Activated CD8-positive, alpha-beta T cell treated with anti-CD3 and anti-CD28 coated beads, Interleukin-2, amount 10 ng/mL, durations not matched to agents 7 days and 5 days (primary cell): ENCODE data around the gene SRD5A3. TPM values are rescaled to one million over a fixed set of nuclear protein-coding genes. Genes with fewer than 3 reads are reported as not detected.
A peak's percentile ranks its signal among the peaks of the same experiment; 100 is the strongest.

Source experiments
- ATAC-seq: fragments of 150-1000 bp; cut with Tn5 transposase; one replicate; pipeline ENCODE4 v1.10.0; 2021; ENCODE audit warnings: moderate library complexity
- CTCF ChIA-PET: fragments of 350-600 bp; sonication (Branson Sonifier 250); formaldehyde crosslinking; loops from one replicate; lab custom pipeline; 2021; ENCODE audit warnings: antibody characterized with exemption; lab: Charles Lee
- POLR2A ChIA-PET: fragments of 350-600 bp; sonication (Branson Sonifier 250); formaldehyde crosslinking; loops from one replicate; lab custom pipeline; 2021; ENCODE audit warnings: antibody characterized with exemption; lab: Charles Lee
- DNase-seq: peaks from one replicate; pipeline ENCODE4 v3.0.0-alpha.2; 2020
- H3K27ac Mint-ChIP-seq: one replicate; pipeline ENCODE4 v1.8.0; 2021; ENCODE audit warnings: mild to moderate bottlenecking, mixed read lengths
- H3K27me3 Mint-ChIP-seq: one replicate; pipeline ENCODE4 v1.8.0; 2021; ENCODE audit warnings: low read depth, mixed read lengths
- H3K36me3 Mint-ChIP-seq: one replicate; pipeline ENCODE4 v1.8.0; 2021; ENCODE audit warnings: low read depth, mixed read lengths
- H3K4me1 Mint-ChIP-seq: one replicate; pipeline ENCODE4 v1.8.0; 2021; ENCODE audit warnings: low read depth, mixed read lengths
- H3K4me3 Mint-ChIP-seq: one replicate; pipeline ENCODE4 v1.8.0; 2021; ENCODE audit warnings: mild to moderate bottlenecking, mixed read lengths
- H3K9me3 Mint-ChIP-seq: one replicate; pipeline ENCODE4 v1.8.0; 2022; ENCODE audit warnings: mixed read lengths; ENCODE audit not compliant: insufficient read depth
- total RNA-seq, 2 experiments: library from RNA; stranded (reverse); gene quantifications; one replicate each; pipeline ENCODE4 v1.2.3, GENCODE V29; 2021

SRD5A3 gene
- total RNA-seq, 2 experiments from 2014 or later: 6.5 to 8.6 TPM

DNA sequence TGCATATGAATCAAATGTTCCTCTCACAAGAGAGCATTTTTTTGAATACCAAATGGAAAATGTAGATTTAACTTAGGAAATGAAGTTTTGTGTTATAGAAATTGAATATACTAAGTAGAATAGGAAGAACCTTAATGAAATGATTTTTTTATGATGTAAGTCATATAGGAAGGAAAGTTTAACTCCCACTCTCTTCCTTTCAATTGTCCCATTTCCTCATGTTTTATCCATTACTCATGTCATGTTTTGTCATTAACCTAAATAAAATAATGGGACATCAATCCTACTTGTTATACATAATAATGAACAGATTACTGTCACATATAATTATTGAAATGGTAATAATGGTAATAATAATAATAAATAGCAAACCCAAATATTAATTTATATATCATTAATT is 22.7 kb upstream of the SRD5A3 start:
- DNase-seq (no peak), ATAC-seq (no peak)
- Mint-ChIP-seq H3K9me3 (no peaks in the 10 kb centered on the region), H3K27ac (no peak overlapping the region), H3K4me1 (peaks cover 10% of the 10 kb centered on the region), H3K4me3 (no peak overlapping the region), H3K27me3 (no peaks in the 10 kb centered on the region), H3K36me3 (no peaks in the 10 kb centered on the region)
- POLR2A ChIA-PET: no interaction called here
- CTCF ChIA-PET: interaction anchor here (4.4 kb wide), 1 partner anchor 10 kb away, joined by 23 read pairs; no protein-coding TSS in a partner anchor

DNA sequence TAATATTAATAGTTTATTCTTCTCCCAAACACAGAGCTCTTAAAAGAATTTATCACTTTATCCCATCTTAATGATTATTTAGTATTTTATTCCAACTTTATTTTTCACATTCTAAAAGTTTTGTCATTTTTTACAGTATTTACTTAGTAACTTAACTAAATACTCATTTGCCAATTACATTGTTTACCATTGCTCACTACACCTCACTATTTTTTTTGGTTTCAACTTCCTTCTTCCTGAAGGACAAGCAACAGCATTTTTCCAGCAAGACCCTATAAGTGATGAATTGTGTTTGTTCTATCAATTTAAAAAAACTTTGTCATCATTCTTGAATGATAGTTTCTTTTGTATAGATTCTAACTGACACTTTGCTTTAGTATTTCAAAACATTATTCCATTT is 19.4 kb upstream of the SRD5A3 start:
- Mint-ChIP-seq H3K4me3 (no peak overlapping the region), H3K36me3 (no peaks in the 10 kb centered on the region), H3K4me1 (peaks cover 4% of the 10 kb centered on the region)

DNA sequence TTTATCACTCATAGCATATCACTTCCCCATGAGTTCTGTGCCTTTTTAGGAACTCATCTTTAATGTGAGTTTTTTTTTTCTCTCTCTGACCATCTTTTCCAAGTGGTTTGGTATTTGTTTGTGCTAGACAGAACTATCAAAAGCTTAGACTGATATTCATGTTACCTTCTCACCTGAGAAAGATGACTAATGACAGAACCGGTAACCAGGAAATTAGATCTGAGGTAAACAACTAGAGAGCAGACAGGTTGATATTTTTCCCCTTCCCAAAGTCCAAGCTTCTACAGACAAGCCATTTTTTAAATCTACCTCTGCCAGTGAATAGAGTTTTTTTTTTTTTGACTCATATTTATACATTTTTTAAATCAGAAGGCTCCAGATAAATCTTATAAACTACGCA is 17.0 kb upstream of the SRD5A3 start:
- ATAC-seq (no peak), DNase-seq (no peak)
- Mint-ChIP-seq H3K9me3 (peaks cover 8% of the 10 kb centered on the region), H3K4me1 (peaks cover 4% of the 10 kb centered on the region), H3K27me3 (peaks cover 2% of the 10 kb centered on the region), H3K27ac (no peak overlapping the region), H3K36me3 (no peaks in the 10 kb centered on the region), H3K4me3 (no peak overlapping the region)
- ChIA-PET POLR2A (no interaction called here), CTCF (no interaction called here)

More for the DNA sequence above, 19.4 kb upstream of the SRD5A3 start:
- no peaks in the 10 kb centered on the region for H3K27me3 Mint-ChIP-seq
- DNase-seq (no peak), ATAC-seq (no peak)
- H3K27ac Mint-ChIP-seq: no peak overlapping the region
- ChIA-PET POLR2A (no interaction called here), CTCF (interaction anchor here (0.9 to 2.8 kb wide), 2 partner anchors 14 to 357 kb away, joined by 3 to 12 read pairs; no protein-coding TSS in a partner anchor)
- H3K9me3 Mint-ChIP-seq: peaks cover 8% of the 10 kb centered on the region

DNA sequence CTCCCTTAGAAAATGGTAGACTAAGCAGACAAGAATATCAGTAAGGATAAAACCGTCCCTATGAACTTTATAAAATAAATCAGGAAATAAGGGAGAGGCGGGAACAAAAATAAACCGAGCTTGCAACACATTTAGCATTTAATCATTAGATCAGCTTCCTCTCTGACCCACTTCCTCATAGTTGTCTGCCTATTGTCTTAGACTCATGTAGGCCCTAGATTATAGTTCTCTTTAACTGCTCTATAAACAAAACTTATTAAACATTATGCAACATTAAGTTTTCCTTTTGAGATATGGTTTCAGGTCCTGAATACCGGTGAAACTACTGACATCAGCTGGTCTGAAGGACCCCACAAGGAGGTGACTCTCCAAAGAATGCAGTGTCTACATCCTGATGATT is 15.8 kb upstream of the SRD5A3 start:
- Mint-ChIP-seq H3K27ac (no peak overlapping the region), H3K4me3 (no peak overlapping the region), H3K9me3 (peaks cover 8% of the 10 kb centered on the region), H3K27me3 (peaks cover 2% of the 10 kb centered on the region), H3K4me1 (peaks cover 4% of the 10 kb centered on the region), H3K36me3 (no peaks in the 10 kb centered on the region)
- ChIA-PET POLR2A (no interaction called here), CTCF (interaction anchor here (1.2 kb wide), 1 partner anchor 15 kb away, joined by 3 read pairs; the partner anchor contains the start of gene SRD5A3)
- DNase-seq (no peak), ATAC-seq (no peak)

DNA sequence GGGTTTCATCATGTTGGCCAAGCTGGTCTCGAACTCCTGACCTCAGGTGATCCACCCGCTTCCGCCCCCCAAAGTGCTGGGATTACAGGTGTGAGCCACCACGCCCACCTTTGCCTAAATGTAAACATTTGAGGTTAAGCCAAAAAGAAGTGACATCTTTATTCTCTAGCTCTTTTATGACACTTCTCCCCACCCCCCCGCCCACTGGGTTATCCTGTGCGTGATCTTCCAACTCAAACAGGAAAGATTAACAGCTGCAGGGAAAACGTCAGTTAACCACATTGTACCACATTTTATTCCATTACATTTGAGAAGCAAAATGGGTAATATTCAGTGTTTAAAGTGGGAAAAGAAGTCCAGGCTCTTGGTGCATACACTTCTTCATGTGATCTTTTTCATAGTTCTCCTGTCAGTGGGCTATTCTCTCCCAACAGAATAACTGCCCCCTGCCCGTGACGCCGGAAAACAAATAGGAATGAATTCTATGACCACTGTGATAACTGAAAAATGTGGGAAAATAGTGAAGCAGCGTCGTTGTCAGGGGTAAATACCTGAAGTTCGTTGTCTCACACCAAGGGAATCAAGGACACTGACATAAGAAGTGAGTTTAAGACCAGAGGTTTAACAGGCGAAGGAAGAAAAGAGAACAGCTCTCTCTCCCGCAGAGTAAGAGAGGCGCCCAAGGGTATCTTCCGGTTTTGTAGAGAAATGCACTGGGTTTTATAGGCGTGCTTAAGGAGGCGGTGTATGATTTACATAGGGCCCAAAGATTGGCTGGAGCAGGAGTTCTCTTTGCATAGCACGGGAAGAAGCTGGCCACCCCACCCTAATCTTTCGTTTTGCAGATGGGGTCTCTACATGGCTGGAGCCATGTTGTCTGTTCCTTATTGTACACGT is 9.7 kb upstream of the SRD5A3 start:
- POLR2A ChIA-PET: no interaction called here
- Mint-ChIP-seq H3K4me3 (no peak overlapping the region), H3K36me3 (no peaks in the 10 kb centered on the region), H3K4me1 (peaks cover 6% of the 10 kb centered on the region), H3K27me3 (peaks cover 2% of the 10 kb centered on the region), H3K27ac (no peak overlapping the region), H3K9me3 (no peaks in the 10 kb centered on the region)
- CTCF ChIA-PET: interaction anchor here (1.7 kb wide), 1 partner anchor 9 kb away, joined by 8 read pairs; the partner anchor contains the start of gene SRD5A3
- DNase-seq (no peak), ATAC-seq (no peak)

DNA sequence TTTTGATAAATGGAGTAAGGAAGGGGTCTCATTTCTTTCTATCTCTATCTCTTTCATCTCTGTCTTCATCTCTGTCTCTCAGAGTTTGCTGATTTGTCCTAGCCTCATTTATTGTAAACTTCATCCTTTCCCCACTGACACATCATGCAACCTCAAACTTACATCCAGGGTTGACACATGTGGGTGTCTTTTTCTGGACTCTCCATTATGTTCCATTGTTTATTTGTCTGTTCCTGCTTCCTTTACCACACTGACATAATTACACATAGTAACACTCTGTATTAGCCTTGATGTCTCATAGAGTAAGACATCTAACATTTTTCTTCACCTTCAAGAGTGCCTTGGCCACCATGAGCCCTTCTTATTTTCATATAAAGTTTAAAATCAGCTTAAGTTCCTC is 8.1 kb upstream of the SRD5A3 start:
- H3K27ac Mint-ChIP-seq: no peak overlapping the region
- H3K27me3 Mint-ChIP-seq: no peaks in the 10 kb centered on the region
- CTCF ChIA-PET: no interaction called here
- H3K9me3 Mint-ChIP-seq: no peaks in the 10 kb centered on the region
- H3K4me3 Mint-ChIP-seq: no peak overlapping the region
- POLR2A ChIA-PET: no interaction called here
- no peaks in the 10 kb centered on the region for H3K36me3 Mint-ChIP-seq
- ATAC-seq: no peak
- DNase-seq: no peak
- peaks cover 6% of the 10 kb centered on the region for H3K4me1 Mint-ChIP-seq

DNA sequence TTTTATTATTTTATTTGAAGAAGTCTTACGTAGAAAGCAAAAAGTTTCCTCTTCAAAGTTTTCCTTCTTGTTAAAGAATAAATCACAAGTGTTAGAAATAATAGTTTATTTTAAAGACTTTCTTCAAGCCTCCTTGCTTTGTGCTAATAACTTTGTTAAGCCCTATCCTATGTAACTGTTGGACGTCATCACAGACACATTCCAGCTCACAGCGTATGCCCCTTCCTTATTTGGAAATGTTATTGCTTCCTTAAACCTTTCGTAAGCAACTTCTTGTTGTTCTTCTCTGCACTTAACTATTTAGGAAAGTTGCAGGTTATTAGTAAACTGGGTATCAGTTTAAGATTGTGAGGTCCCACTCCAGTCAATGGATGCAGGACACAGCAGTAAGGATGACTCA is 7.6 kb upstream of the SRD5A3 start:
- no peak for ATAC-seq
- ChIA-PET CTCF (no interaction called here), POLR2A (no interaction called here)
- no peak overlapping the region for H3K4me3 Mint-ChIP-seq
- no peaks in the 10 kb centered on the region for H3K36me3 Mint-ChIP-seq
- DNase-seq: no peak
- H3K9me3 Mint-ChIP-seq: no peaks in the 10 kb centered on the region
- peaks cover 6% of the 10 kb centered on the region for H3K4me1 Mint-ChIP-seq
- H3K27ac Mint-ChIP-seq: no peak overlapping the region
- no peaks in the 10 kb centered on the region for H3K27me3 Mint-ChIP-seq

DNA sequence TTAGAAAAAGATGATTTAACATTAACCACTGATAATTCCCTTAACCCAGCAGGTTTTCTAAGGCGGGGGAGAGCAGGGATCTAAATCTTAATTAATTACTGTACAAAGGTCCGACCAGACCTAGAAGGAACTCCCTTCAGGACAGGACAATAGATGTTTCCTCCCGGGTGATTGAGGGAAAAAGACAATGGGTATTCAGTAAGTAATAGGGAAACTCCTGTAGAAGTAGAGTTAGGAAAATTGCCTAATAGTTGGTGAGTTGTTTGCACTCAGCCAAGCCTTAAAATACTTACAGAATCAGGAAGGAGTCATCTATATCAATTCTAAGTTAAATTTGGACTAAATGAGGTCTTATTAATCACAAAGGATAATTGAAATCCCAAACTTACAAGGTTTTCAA is 5.8 kb upstream of the SRD5A3 start:
- Mint-ChIP-seq H3K4me3 (no peak overlapping the region), H3K4me1 (peaks cover 6% of the 10 kb centered on the region), H3K36me3 (no peaks in the 10 kb centered on the region), H3K27ac (no peak overlapping the region), H3K27me3 (no peaks in the 10 kb centered on the region), H3K9me3 (no peaks in the 10 kb centered on the region)
- POLR2A ChIA-PET: no interaction called here
- CTCF ChIA-PET: no interaction called here
- no peak for ATAC-seq
- no peak for DNase-seq

DNA sequence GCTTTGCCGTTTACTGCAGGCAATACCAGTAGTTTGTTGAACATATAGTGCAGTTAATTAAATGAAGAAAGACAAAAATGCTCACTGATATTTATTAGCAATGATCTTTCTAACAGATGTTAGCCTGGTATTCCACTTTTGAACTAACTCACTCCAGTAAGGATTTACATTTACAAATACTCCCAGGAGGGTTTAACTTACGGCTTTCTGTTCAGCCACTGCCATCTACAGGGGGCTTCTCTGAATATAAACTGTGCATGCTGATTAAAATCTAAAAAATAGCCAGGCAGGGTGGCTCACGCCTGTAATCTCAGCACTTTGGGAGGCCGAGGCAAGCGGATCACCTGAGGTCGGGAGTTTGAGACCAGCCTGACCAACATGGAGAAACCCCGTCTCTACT is 2.2 kb upstream of the SRD5A3 start:
- ChIA-PET POLR2A (no interaction called here), CTCF (interaction anchor here (2.2 kb wide), 1 partner anchor 32 kb away, joined by 10 read pairs; no protein-coding TSS in a partner anchor)
- Mint-ChIP-seq H3K36me3 (no peaks in the 10 kb centered on the region), H3K9me3 (no peaks in the 10 kb centered on the region), H3K27me3 (no peaks in the 10 kb centered on the region), H3K4me1 (peaks cover 17% of the 10 kb centered on the region), H3K4me3 (no peak overlapping the region), H3K27ac (no peak overlapping the region)
- no peak for ATAC-seq
- DNase-seq: no peak

DNA sequence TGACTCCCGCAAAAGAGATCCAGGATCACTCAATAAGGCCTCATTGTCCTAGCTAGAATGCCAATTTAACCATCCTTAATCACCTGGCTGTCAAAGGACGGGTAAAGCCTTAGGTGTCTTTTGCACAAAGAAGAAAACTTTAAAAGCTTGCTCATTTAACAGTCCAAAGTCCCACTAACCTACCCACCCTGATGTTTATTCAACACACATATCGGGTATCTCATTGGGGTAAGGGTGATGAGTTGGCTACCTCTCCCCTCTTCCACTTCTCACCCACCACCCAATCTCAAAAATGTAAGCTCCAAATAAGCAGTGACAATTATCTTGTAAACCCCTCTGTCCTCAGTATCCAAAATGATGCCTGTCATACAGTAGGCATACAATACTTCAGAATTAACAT is 988 bp upstream of the SRD5A3 start:
- H3K27ac Mint-ChIP-seq: no peak overlapping the region
- POLR2A ChIA-PET: interaction anchor here (0.8 to 1.9 kb wide), 2 partner anchors 181 to 201 kb away, joined by 3 to 9 read pairs; no protein-coding TSS in a partner anchor
- H3K4me1 Mint-ChIP-seq: peaks cover 17% of the 10 kb centered on the region
- no peaks in the 10 kb centered on the region for H3K9me3 Mint-ChIP-seq
- ATAC-seq (no peak), DNase-seq (peak; percentile 9)
- CTCF ChIA-PET: interaction anchor here (0.9 to 2.6 kb wide), 29 partner anchors 9 to 522 kb away, joined by 3 to 15 read pairs (median 5); partner anchors contain the start of gene TMEM165
- H3K27me3 Mint-ChIP-seq: no peaks in the 10 kb centered on the region
- H3K4me3 Mint-ChIP-seq: no peak overlapping the region
- no peaks in the 10 kb centered on the region for H3K36me3 Mint-ChIP-seq

DNA sequence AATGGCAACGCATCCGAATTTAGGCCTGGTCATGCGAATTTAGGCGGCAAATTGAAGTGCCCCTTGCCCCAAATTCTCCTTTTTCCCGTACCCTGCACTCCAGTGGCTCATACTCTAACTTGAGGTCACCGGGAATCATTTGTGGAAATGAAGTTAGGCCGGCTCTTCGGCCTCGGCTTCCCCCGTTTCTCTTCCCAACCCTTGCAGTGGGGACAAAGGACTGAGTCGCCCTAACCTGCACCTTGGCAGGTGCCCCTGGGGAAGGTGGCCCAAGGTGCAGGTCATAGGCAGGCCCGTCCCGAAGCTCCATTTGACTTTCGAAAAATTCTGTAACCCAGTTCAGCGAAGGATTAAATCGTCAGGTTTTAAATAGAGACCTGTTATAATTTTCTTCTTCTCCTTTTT is 811 bp downstream of the SRD5A3 start:
- Mint-ChIP-seq H3K27ac (peak overlapping the region; percentile 73), H3K4me1 (peaks cover 17% of the 10 kb centered on the region), H3K27me3 (no peaks in the 10 kb centered on the region), H3K4me3 (peak overlapping the region; percentile 84), H3K36me3 (peaks cover 2% of the 10 kb centered on the region), H3K9me3 (no peaks in the 10 kb centered on the region)
- ATAC-seq (no peak), DNase-seq (no peak)
- ChIA-PET POLR2A (interaction anchor here (1.1 to 1.9 kb wide), 2 partner anchors 32 to 199 kb away, joined by 3 to 9 read pairs; no protein-coding TSS in a partner anchor), CTCF (interaction anchor here (0.7 to 2.6 kb wide), 12 partner anchors 19 to 249 kb away, joined by 3 to 15 read pairs (median 6); partner anchors contain the start of gene TMEM165)
